ENCODE measurements around the gene POU2AF1.
A peak's percentile ranks its signal among the peaks of the same experiment; 100 is the strongest.

POU2AF1 gene

DNA sequence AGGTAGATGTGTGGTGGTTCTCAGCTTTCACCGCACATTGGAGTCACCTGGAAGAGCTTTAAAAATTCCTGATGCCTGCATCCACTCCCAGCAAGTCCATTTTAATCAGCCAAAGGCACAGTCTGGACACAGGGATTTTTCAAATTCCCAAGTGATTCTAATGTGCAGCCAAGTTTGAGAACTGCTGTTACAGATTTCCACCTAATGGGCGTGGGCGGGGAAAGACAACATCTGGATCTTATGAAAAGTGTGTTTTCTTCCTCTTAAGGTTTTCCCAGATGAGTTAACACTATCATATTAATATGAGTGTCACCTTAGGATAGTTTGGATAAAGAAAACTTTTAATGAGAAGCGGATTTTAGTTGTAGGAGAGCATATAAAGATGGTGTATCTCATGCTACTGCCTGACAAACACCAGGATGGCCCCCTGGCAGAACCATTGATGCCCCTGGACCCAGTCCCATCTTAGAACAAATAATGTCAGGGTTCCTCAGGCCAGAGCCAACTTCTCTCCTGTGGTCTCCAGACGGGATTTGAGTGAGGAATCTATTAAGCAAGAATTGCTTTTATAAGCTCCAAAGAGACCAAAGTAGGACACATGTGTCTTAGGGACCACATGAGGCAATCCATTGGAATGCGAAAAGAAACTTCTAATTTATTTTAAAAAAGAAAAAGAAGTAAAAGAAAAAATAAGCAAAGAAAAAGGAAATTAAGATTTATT, 31.9 kb downstream of the POU2AF1 start:
- no peak for DNase-seq (ENCODE audit: low spot score)
- no peak overlapping the region for H3K27ac ChIP-seq
- ChIA-PET POLR2A (ENCODE audit: low non-redundant PET) (no interaction called here), CTCF (interaction anchor here (0.7 kb wide), 1 partner anchor 85 kb away, joined by 3 read pairs; no protein-coding TSS in a partner anchor)
- TF ChIP-seq, protein P1, sequence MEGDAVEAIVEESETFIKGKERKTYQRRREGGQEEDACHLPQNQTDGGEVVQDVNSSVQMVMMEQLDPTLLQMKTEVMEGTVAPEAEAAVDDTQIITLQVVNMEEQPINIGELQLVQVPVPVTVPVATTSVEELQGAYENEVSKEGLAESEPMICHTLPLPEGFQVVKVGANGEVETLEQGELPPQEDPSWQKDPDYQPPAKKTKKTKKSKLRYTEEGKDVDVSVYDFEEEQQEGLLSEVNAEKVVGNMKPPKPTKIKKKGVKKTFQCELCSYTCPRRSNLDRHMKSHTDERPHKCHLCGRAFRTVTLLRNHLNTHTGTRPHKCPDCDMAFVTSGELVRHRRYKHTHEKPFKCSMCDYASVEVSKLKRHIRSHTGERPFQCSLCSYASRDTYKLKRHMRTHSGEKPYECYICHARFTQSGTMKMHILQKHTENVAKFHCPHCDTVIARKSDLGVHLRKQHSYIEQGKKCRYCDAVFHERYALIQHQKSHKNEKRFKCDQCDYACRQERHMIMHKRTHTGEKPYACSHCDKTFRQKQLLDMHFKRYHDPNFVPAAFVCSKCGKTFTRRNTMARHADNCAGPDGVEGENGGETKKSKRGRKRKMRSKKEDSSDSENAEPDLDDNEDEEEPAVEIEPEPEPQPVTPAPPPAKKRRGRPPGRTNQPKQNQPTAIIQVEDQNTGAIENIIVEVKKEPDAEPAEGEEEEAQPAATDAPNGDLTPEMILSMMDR (conservative IDR thresholded peaks at IDR 0.05; ENCODE audit: low read depth): no peak

DNA sequence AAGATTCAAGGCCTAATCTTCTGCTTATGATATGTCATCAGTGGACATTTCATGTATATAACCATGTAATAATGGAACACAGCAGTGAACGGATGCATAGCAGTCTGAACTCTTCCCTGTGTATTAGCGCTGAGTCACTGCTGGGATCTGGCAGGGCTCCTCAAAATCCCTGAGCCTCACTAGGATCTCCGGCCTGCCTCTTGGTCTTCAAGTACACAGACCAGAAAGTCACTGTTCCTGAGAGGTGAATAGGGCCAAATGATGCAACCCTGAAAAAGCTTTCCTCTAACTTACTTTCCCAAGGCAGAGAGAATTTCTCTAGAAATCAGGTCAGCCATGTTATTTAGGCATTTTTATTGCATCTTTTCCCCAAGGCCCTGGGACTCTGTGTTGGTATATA, 35.0 kb downstream of the POU2AF1 start:
- peak; percentile 12 for DNase-seq (ENCODE audit: low spot score)
- TF ChIP-seq, protein P1 (conservative IDR thresholded peaks at IDR 0.05; ENCODE audit: low read depth): no peak
- ChIA-PET CTCF (no interaction called here), POLR2A (ENCODE audit: low non-redundant PET) (no interaction called here)
- H3K27ac ChIP-seq: no peak overlapping the region

DNA sequence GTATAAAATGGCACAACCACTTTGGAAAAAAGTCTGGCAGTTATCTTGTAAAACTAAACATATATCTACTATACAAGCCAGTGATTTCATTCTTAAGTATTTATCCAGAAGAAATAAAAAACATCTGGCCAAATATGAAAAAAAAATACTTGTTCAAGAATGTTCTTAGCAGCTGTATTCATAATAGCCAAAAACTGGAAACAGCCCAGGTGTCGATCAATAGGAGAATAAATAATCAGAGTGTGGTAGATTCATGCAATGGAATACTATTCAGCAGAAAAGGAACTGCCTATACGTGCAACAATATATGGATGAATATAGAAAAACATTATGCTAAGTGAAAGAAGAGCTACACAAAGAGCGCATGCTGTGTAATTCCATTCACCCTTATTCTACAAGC, 36.7 kb downstream of the POU2AF1 start:
- TF ChIP-seq, protein P1 (conservative IDR thresholded peaks at IDR 0.05; ENCODE audit: low read depth): no peak
- CTCF ChIA-PET: interaction anchor here (0.7 kb wide), 1 partner anchor 15 kb away, joined by 3 read pairs; no protein-coding TSS in a partner anchor
- DNase-seq (ENCODE audit: low spot score): no peak
- H3K27ac ChIP-seq: no peak overlapping the region
- POLR2A ChIA-PET (ENCODE audit: low non-redundant PET): no interaction called here

DNA sequence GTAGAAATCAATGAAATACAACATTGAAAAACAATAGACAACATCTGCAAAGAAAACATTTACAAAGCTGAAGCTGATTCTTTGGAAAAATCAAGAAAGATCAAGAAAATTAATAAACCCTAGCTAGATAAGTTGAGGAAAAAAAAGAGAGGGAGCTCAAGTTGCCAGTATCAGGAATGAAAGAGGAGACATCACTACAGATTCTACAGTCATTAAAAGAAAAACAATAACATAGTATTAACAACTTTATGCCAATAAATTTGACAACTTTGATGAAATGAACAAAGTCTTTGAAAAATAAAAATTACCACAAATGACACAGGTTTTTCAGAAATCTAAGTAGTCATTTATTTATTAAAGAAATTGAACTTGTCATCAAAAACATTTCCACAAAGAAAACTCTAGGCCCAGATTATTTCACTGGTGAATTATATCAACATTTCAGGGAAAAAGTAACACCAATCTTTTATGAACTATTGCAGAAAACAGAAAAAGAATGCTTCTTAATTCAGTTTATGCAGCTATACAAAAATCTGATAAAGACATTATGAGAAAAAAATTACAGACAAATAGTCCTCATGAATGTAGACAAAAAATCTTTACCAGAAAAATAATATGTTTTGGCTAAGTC, 39.2 kb downstream of the POU2AF1 start:
- ChIA-PET CTCF (no interaction called here), POLR2A (ENCODE audit: low non-redundant PET) (no interaction called here)
- DNase-seq (ENCODE audit: low spot score): no peak
- no peak overlapping the region for H3K27ac ChIP-seq
- TF ChIP-seq, protein P1 (conservative IDR thresholded peaks at IDR 0.05; ENCODE audit: low read depth): no peak

DNA sequence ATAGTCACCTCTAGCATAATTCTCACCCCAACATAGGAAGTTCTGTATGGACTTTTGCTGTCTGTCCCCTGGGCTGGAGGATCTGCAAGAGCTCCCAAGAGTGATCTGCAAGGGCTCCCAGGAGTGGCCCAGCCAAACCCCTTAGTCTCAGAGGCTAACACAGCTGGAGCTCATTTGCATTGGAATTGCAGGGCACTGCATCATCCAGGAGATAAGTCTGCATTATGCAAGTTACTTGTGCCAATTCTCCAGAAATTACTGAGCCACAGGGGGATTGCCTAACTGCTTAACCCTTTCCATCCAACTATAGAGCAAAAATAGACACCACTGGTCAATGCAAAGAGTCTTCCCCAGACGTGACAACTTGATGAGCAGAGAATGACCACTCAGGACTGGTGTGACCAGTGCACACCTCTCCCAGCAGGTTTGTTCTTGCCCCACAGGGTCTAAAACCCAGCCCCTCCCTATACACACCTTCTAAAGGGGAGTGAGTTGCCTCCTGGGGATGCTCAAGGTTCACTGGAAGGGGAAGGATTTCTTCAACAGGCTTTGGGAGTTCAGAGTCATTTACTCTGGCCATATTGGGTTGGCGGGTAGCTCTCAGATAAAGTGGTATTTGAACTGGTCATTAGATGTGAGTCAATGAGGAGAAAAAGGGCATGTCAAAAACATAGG, 42.4 kb downstream of the POU2AF1 start:
- POLR2A ChIA-PET (ENCODE audit: low non-redundant PET): no interaction called here
- no peak overlapping the region for H3K27ac ChIP-seq
- DNase-seq (ENCODE audit: low spot score): no peak
- TF ChIP-seq, protein P1 (conservative IDR thresholded peaks at IDR 0.05; ENCODE audit: low read depth): no peak
- CTCF ChIA-PET: interaction anchor here (0.6 kb wide), 1 partner anchor 777 kb away, joined by 3 read pairs; no protein-coding TSS in a partner anchor

DNA sequence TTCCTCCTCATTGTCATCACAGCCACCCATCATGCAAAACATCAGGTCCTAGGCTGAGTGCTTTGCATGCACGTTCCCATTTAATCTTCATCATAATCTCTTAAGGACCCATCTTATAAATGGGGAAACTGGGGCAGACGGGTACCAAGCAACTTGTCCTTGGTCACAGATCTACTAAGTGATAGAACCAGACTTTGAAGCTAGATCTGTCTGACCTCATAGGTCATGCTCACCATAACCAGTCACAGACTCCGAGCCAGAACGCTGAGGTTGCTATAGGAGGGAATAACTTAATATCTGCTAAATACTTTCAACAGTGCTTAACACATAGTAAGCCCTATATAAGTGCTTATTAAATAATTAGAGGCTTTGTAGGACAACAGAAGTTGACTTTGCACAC, 43.0 kb downstream of the POU2AF1 start:
- TF ChIP-seq, protein P1 (conservative IDR thresholded peaks at IDR 0.05; ENCODE audit: low read depth): no peak
- POLR2A ChIA-PET (ENCODE audit: low non-redundant PET): no interaction called here
- DNase-seq (ENCODE audit: low spot score): no peak
- no peak overlapping the region for H3K27ac ChIP-seq
- CTCF ChIA-PET: interaction anchor here (0.6 kb wide), 2 partner anchors 29 to 776 kb away, joined by 3 to 4 read pairs; no protein-coding TSS in a partner anchor

All from RWPE1 (cell line).